HuH-7.5 (cell line): ENCODE results near the gene NRP2.
A peak's percentile ranks its signal among the peaks of the same experiment; 100 is the strongest.

Experiments used
- DNase-seq: peaks from one replicate; pipeline ENCODE4 v3.0.0; 2011; ENCODE audit warnings: low spot score

Gene NRP2

DNA sequence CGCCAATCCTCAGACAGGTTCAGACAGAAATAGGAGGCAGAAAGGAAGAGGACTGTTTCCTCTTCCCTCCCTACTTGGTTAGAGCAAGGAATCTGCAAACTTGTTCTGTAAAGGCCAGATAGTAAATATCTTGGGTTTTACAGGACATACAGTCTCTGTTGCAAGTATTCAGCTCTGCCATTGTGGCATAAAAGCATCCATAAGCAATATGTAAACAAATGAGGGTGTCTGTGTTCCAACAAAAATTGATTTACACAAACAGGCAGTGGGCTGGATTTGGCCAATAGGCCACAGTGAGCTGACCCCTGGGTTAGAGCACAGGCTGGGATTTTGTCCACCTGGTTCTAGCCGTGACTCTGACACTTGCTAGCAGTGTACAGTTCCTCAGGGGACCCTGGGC lies 89.4 kb downstream of the NRP2 start:
- DNase-seq = no peak

DNA sequence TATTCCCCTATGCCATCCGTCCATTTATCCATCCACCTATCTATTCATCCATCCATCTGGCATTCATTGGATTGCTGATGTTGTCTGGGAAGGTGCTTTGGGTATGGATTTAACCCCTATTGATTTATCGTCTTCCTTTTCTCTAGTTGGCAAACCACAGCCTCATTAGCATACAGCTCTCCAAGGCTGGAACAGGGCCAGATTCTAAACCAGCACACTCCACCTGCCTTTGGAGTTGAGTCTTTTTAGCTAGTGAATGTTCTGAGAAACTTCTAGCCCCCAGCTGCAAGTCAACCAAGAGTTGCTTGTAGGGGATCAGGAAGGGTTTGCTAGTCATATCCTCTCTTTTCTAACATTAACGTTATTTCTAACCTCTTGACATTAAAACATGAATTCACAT lies 90.7 kb downstream of the NRP2 start:
- DNase-seq = no peak

DNA sequence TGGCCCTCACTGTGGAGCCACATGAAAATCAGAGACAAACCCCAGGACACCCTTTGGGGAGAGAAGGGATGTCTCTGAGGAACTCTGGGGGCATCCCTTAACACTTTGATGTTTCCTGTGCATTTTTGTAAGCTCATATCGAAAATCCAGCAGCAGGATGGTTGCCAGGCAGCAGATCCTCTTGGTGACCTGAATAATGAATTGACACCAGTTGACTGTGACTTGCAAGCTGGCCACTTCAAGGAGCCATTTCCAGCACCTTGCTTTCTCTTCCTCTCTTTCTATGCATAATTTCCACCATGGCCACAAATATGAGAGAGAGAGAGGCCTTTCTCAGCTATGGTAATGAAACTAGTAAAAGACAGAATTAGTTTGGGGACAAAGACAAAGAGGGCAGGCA lies 91.7 kb downstream of the NRP2 start:
- no peak for DNase-seq

DNA sequence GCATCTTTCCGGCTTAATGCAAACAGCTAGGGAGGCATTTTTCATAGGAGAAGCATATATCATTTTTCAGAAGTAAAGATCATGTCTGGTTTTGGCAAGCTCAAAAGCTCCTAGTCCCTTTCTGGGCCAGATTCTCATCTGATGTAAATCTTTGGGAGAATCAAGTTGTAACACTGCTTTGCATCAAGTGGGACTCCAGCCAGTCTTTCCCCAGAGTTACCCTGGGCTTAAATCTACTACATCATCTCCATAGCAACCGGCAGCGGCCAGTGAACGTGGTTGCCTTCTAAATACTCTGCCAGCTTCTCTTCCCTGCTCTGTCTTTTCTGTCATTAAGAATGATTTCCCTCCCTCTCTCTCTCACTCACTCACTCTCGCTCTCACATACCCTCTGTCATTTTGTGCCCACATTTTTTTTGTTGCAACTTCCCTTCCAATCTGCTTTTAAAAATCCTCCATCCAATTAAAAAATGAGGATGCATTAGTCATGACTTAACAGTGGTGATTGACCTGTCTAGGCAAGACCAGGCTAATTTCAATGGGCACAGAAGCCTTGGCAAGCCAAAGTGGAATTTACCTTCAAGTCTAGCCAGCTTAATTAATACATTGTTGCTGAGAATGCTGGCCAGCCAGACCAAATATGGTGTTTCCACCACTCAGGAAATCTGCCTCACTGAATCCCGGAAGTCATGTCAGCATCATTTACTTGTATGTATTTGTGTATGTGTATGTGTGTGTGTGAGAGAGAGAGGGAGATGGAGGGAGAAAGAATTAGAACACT lies 93.0 kb downstream of the NRP2 start:
- no peak for DNase-seq

DNA sequence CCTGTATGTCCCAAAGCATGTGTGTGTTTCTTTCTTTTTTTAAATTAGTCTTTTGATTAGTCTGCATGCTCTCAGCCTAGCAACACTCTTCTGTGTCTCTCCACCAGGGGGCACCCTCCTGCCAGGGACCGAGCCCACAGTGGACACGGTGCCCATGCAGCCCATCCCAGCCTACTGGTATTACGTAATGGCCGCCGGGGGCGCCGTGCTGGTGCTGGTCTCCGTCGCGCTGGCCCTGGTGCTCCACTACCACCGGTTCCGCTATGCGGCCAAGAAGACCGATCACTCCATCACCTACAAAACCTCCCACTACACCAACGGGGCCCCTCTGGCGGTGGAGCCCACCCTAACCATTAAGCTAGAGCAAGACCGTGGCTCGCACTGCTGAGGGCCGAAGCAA lies 93.8 kb downstream of the NRP2 start:
- peak; percentile 27 for DNase-seq

DNA sequence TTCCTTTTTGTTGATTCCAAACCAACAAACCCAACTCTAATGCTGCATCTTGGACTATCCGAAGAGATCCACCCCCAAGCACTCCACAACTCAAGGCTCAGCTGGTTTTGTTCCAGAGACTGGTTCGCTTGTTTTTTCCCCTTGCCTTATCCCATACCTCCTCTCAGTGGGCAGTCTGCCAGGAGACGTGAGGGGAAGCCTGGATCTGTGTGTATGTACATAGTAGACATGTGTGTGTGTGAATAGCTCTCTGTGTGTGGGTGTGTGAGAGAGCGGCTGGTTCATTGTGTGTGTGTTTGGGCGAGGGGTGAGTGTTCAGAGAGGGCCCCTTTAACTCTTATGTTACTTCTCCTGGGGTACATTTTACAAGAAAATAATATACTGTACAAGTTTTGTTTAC lies 94.4 kb downstream of the NRP2 start:
- DNase-seq = no peak

DNA sequence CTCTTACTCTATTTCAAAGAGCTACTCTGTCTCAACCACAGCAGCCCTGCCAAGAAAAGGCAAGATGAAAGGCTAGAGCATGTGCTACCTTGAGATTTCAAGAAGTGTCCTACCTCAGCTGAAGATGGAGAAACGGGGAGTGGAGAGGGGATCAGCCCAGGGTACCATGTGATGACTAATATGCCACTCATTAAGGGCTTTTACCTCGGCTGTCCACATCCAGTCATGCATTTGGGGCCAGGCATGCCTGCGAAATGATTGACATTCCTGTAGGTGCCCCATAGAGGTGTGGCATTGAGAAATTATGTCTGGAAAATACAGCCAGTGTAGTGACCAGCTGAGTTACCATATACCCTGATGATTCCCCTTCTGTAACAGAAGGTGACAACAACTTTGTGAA lies 96.1 kb downstream of the NRP2 start:
- no peak for DNase-seq

DNA sequence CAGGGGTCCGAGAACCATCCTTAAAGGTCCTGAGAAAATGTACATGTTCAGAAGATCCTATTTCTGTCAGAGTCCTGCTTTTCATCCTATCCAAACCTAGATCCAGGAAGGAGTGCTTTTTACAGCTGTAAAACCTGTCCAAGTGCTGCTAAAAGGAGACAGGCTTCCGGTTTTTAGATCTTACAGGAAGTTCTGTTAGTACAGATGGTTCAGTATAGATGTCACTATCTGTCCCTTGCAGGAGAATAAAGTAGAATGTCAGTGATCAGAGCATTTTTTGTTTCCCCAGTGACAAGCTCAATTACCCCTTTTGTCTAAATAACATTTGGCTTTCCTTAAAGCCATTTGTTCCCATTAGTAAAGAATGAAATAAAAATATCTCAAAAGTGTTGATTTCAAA lies 98.3 kb downstream of the NRP2 start:
- DNase-seq = no peak

DNA sequence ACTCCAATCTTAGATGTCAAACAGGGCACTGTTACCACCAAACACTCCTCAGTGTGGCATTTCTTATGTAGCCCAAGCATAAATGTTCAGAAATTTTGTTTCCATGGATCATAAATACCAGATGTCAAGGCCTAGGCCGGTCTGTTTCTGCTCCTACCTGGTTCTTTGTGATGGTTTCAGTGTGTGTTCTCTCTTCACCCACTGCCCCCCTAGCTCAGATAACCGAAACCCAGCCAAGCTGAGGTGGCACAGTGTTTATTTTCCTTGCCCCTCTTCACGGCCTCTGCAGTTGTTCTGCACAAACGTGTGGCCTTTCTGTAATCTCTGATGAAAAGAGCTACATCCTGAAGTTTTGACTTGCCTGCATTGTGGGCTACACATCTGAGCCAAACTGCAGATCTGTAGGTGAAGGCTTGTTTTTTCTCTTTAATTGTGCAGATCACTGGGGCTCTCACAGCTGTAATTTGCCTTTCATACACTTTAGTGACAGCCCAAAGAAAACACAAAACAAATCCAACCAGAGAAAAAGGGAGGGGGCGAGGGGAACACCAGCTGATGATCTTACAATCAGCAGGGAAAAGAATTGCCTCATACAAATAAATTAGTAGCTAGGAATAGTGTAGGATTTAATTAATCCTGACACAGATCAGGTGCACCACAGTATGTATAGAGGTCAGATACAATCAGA lies 99.1 kb downstream of the NRP2 start:
- DNase-seq = no peak

DNA sequence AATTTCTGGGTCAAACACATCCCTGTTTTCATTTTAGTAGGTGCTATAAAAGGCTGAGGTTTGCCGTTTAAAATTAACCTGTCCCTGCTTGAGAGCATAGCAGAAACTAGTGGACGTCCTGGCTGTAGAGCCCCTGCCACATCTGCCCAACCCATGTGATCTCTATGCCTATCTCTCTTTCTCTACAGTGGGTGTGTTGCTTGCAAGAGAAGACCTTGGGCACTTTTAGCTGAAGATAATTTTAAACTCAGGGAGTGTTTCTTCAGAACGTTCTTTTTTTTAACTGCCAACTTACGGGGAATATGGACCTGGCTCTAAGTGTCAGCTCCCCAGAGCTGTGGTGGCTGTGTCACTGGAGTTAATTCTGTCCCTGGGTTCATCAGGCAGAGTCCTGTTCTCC lies 100.6 kb downstream of the NRP2 start:
- DNase-seq = no peak

DNA sequence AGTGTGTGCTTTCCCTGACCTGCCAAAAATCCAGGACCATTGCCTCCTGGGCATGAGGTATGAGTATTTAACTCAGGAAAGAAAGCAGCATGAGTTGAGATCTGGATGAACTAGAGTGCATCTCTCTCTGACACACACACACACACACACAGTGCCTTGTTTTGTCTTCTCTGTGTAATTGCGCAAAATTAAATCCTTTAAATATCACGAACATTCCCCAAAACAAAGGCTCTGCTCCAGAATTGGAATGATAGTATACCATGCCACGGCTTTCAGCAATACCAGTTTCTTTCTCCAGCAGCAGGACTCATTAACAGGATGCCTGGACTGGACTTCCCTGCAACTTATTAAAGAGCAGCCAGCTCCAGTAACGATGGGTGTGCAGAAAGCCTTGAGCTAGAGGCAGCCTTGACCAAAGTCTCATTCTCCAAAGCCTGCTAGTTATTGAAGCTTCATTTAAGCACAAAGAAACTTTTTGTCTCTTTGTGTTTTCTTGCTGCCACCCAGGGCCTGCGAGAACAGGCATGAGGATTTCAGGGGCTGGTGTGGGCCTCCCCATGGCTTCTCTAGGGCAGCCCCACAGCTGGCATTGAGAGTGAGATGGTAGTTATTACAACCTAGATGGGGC lies 101.7 kb downstream of the NRP2 start:
- no peak for DNase-seq

DNA sequence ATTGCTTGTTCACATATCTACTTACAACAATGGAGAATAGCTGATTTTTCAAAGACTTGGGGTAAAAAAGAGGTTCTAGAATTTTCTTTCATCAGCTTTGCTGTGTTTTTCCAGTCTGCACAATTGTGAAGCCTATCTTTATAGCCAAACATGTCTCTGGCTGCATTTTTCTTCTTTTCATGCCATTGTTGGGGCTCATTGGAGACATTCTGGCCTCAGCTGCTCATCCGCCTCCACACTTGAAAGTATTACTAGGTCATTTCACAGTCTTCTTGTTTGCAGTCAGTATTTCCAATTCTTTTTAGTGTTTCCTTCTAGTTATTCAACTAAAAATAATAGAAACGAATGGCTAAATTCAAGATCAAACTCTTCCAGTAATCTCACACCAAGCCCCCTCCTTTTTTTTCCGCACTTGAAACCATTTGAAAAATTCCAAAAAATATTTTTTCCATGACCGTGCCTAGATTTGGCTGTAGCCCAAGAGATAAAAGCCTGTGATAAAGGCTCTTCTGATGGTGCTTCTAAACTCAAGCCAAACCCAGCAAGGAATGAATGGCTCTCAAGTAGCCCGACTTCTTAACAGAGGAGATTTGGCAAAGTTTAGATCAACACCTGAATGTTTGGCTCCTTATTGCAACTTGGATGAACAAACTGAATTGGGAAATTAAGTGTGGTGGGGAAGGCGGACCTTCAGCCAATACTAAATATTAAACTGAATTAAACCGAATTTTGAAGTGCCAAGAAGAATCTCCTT lies 103.4 kb downstream of the NRP2 start:
- DNase-seq = no peak

DNA sequence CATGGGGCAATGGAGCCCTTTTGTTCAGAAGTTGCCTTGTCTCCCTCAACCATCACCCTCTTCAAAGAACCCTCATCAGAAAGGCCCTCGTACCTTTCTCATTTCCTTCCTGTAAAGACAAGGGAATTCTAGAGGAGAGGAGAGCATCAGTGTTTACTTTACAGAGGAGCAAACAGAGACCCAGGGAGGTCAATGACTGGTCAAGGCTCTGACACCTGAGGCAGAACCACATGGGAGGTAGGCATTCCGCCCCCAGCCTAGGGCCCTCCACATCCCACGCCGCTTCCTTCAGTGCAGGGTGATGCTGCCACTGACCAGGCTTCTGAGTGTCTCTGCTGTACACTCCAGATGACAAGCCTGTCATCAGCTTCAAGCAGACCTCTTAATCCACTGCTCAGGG lies 104.7 kb downstream of the NRP2 start:
- DNase-seq = peak; percentile 33

DNA sequence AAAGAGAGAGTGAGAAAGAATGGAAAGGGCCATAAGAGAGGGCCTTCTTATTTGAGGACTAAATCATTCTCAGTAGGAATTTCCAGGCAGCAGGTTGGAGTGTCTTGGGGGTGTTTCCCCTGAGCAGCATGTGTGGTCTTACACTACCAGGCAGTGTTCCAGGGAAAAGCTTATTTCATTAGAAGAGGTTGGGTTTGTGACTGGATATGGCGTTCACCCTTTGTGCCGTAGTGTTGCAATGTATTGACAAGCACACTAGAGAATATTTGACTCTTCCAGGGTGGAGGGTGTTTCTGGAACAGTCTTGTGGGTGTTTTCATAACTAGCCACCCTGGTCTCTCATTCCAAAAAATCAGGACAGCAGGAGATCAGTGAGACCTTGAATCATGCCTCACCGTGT lies 105.5 kb downstream of the NRP2 start:
- DNase-seq = no peak

DNA sequence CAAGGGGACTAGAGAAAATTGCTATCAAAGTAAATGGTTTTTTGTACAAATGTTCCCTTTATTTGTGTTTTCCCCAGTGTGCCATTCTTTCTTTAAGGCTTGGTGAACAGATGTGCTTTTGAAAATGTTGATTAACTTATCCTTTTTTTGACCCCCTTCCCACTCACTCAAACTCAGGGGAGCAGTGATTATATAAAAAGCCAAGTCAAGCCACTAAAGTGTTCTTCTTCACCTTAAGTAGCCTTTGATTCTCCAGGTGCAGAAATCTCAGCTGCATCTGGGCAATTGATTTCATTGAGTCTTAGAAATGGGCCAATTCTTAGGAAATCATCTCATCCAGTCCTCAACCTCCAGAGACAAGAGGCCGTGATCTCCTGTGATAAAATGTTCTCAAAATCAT lies 107.6 kb downstream of the NRP2 start:
- DNase-seq = no peak

DNA sequence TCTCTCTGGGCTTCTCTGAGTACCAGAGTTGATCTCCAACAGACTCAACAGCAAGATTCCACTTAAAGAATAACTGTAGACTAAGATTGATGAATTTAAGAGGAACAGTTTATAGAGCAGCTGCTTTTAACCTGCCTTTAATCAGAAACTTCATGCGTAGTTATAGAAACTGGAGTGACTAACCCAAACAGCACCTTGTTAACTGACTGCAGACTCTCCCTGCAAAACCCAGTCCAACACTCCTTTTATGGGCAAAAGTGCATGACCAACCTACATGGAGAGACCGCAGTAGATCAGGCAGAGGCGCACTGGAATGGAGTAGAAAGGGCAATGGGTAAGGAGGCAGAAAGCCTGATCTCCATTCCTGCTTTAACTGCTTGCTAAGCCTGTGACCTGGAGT lies 110.6 kb downstream of the NRP2 start:
- DNase-seq = no peak

DNA sequence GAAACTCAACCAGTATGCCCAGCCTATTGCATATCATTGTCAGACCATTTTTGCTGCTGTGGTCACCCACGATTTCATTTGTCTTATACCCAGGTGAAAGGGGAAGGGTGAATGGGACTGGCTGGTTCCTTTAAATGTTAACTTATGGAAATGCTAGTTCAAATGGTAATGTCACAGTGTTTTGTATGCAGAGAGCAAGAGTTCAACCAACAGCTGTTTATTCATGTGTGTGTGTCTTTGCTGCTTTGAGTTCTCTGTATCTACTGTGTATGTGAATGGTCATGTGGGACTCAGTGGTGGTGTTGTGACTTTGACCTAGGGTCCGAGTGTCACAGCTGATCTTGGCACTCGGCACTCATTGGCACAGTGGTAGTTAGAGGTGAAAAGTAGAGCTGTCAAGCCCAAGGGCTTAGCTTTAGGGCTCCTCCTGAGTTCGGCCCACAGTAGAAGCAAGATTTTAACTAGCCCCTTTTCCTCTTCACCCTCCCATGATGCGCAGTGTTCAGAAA lies 114.6 kb downstream of the NRP2 start:
- DNase-seq = no peak

DNA sequence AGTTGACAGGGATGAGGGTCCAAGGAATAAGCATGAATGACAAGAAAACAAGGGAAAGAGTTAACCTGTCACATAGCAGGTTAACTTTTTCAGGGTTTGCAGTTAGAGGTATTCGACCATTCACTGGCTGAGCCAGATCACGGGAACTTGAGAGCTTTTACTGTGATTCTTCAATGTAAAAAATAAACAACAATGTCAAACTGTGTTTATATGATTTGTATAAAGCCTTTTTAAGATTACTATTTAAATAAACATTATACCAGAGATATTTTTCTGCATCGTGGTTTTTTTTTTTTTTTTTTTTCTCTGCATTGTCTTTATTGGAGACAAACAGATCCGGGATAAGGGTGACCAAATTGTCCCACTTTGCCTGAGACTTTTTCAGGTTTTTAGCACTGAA lies 115.6 kb downstream of the NRP2 start:
- no peak for DNase-seq

DNA sequence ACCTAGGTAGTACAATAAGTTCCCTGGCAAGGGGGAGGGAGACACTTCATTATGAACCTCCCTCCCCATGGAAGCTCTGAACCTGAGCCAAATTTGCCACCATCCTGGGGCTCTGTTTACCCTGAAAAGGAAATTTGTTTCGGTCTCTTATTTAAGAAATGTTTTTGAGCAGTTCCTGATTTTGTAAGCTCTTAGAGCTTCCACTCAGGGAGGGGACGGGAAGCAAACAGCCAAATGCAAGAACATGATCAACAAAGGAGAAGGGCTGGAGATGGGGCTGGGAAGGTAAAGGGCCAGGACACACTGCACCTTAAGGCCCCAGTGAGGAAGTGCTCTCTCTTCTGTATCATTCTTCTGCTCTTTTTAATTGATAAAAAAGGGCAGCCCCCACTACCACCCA lies 117.9 kb downstream of the NRP2 start:
- no peak for DNase-seq

DNA sequence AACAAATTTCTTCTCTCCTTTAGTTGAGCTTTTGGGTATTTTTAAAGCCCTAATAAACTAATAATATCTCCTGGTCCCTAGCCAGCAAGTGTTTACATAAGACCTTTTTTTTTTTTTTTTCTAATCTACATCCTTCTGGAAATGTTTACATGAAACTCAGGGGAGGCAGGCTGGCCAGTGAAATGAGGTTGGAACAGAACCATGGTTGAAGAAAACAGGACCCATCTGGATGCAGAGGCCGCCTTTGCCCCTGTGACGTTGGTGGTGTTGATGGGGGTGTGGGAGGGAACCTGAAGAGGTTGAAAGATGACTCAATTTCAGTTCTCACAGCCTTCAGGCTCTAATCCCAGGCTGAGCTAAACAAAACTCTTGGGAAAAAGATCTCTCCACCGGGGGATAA lies 118.5 kb downstream of the NRP2 start:
- no peak for DNase-seq

DNA sequence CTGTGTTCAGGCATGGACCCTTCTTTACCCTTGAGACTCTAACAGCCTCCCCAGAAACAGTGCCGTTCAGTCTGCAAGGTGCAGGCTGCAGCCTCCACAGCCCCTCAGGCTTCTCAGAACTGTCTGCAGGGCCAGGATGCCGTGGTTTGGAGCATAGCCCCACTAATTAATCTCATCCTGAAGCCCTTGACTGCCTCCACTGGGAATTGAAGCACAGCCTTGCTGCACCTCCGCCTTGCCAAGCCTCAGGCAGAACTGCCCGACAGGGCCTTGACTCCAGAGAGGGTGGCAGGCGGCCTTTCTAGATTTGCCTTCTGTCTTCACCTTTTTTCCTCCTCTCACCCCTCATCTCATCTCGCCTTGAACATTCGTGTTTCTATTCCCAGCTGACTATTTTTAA lies 119.8 kb downstream of the NRP2 start:
- no peak for DNase-seq

DNA sequence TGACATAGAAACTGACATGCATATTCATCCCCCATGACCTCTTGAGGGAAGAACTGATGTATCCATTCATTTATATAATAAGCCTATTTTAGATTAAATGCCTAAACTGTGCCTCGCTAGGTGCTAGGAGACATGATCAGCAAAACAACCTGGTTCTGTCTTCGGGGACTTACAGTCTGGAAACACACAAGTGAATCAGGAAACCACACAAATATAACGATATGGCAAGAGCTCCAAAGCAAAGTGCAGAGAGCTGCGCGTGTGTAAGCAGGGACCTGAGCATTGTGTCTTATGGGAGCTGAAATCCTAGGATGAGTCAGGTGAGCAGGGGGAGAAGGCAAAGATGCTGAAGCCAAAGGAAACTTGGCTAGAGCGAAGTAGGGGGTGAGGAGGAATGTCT lies 120.6 kb downstream of the NRP2 start:
- no peak for DNase-seq

DNA sequence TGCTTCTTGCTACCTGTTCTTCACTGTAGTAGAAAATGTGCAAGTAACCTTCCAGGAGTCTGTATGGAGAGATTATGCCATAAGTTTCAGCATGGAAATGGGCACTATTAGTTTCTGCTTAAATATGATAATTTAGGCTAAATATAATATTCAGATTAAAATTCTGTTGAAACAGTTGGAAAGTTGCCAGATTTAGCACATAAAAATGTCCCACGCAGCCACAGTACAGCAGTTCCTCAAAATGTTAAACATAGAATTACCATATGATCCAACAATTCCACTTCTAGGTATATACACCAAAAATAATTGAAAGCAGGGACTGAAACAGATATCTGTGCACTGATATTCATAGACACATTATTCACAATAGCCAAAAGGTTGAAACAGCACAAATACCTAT lies 121.2 kb downstream of the NRP2 start:
- DNase-seq = no peak
